Right lung (tissue), 10 donors: Measurements from ENCODE around the gene CRB2. TPM values are rescaled to one million over a fixed set of nuclear protein-coding genes. Genes with fewer than 3 reads are reported as not detected.

Experiments used
- DNase-seq, 2 donors: peaks; one replicate each; pipeline ENCODE4 v3.0.0-alpha.2; 2013
- long read RNA-seq, 8 donors: transcript quantifications; one replicate each; lab custom pipeline, GENCODE V29; 2026
- polyA plus RNA-seq, 5 donors: library from polyadenylated mRNA; unstranded; fragments of 120-200 nt; gene quantifications; one replicate each; pipeline versions ENCODE4 v1.2.1 to v1.2.3, GENCODE V29; 2013; ENCODE audit warnings: inconsistent platforms in 1 of 5, low replicate concordance in 1 of 5; ENCODE audit not compliant: insufficient read length in 5 of 5, insufficient read depth in 1 of 5

Gene CRB2
- under 1 TPM; 0.16 to 0.64 (median 0.31) TPM for polyA plus RNA-seq
- long read RNA-seq, donor 1, result 0 reads
- long read RNA-seq, donor 2, result 0 reads
- long read RNA-seq, donor 3, result 0 reads
- long read RNA-seq, donor 4, result 0 reads
- long read RNA-seq, donor 5, result 0 reads
- long read RNA-seq, donor 6, result 0 reads
- long read RNA-seq, donor 7, result 0 reads
- long read RNA-seq, donor 8, result 0 reads

DNA sequence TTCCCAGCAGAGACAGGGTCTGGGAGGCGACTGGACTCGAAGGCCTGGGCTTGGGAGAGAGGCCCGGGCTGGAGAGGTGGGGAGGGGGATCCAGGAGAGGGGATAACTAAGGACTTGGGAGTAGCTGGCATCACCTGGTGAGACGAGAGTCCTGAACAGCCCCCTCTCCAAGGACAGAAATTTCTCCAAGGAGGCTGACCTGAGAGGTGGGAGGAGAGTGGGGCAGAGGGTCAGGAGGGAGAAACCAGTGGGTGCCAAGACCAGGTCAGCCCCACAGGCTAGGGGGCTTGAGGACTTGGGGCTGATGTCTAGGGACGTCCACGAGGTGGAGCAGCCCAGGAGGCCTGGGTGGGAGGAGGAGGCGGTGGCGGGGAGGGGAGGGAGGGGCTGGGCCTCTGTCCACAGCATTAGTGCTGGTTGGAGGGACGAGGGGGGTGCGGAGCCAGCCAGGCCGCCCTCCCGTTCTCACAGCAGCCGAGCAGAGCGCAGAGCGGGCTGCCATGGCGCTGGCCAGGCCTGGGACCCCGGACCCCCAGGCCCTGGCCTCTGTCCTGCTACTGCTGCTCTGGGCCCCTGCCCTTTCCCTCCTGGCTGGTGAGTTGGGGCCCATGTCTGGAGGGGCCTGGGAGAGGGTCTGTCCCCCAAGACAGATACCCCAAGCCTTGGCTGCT is at the start of gene CRB2:
CRB2 (plus strand) TSS at position 437 of the 671 bp plus-strand sequence; CDS start at position 501, 64 bp downstream.
- DNase-seq, result no peak

DNA sequence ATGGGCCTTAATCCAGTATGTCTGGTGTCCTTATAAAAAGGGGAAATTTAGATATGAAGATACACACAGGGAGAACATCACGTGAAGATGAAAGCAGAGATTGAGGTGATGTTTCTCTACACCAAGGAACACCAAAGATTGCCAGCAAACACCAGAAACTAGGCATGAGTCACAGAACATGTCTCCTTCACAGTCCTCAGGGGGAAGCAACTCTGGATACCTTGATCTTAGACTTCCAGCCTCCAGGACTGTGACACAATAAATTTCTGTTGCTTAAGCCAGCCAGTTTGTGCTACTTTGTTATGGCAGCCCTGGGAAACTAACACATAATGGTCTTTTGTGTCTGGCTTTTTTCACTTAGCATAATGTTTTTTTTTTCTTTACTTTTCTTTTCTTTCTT is 46.4 kb upstream of the CRB2 start:
- no peak for DNase-seq

- no peak for DNase-seq
These were observed 45.3 kb upstream of the CRB2 start for GRCh38 chr9:123310551-123311249.

DNA sequence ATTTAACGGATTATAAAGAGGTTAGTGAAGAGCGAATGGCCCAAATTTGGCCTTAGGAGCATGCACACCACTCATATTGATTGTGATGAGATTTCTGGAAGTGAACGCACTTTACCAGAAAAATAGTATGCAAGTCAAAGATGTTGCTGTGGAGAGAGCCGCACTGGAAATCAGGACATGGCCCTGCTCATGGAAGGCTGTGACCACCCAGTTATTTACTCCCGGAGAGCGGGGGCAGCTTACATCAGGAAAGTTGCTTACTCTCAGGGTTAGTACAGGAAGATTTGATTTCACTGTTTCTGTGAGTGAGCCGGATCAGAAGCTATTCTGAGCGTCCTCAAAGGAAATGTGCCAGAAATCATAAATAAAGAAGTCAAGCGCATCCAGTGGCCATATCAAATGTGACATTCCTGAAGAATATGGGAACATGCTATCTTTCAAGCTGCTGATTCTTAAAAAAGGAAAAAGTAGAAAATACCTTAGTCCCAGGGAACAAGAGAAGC is 44.7 kb upstream of the CRB2 start:
- no peak for DNase-seq

- DNase-seq, result no peak
These were observed 43.6 kb upstream of the CRB2 start for GRCh38 chr9:123312306-123312877.

DNA sequence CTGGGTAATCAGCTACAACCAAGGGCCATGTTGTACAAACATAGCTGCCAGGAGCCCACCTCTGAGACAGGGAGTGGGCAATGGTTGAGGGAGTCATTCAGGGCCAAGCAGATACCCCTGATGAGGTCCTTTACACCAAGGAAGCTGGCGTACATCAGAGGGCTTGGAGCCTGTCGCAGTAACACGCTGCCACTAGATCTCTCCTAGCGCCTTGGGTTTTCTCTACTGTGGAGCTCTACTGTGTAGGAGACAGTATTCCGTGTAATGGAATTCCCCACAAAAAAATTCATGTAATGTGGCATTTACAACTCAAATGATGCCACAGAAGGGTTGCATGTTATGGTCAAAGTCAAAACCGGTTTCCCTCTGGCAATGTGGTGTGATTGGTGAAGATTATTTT is 41.4 kb upstream of the CRB2 start:
- no peak for DNase-seq

- no peak for DNase-seq
These were observed 40.4 kb upstream of the CRB2 start for GRCh38 chr9:123315635-123316034.

DNA sequence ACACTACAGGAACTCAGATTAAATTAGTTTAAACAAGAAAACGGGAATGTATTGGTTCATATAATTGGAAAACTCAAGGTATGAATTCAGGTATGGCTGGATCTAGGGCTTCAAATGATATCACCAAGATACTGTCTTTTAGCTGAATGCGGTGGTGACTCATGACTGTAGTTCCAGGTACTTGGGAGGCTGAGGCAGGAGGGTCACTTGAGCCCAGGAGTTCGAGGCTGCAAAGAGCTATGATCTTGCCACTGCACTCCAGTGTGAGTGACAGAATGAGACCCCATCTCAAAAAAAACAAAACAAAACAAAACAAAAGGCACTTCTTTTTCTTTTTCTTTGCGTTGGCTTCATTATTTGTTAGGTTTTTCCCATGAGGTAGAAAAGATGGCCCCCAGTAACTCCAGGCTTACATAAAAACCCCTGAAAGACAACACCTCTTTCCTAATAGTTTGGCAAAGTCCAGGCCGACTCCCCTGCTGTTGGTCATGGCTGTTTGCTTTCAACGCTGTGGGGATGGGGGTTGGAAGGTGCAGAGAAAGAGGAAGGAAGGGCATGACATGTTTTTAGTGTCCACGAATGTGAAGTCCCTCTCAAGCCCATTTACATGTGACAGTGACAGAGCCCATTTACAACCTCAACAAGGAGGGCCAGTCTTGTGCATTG is 39.8 kb upstream of the CRB2 start:
- no peak for DNase-seq

DNA sequence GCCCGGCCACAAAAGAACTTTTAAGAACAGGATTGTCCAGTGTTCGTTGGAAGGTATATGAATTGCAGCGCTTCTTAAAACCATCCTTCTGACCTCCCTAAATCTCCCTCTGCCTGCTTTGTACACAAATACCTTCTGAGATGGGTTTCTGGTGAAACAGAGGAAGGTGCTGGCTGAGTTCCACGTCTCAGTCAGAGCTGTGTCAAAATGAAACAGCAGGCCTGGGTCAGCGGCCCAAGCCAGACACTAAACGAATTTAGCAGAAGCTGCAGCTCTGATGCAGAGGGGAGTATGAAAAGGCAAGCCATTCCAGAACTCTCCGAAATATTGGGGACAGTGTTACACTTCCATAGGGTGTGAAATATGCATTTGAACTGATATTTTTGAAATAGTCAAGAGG is 37.8 kb upstream of the CRB2 start:
- DNase-seq, result no peak

GRCh38 chr9:123318961-123319421 is 37.0 kb upstream of the CRB2 start:
- no peak for DNase-seq

GRCh38 chr9:123319541-123320339 is 36.3 kb upstream of the CRB2 start:
- no peak for DNase-seq

DNA sequence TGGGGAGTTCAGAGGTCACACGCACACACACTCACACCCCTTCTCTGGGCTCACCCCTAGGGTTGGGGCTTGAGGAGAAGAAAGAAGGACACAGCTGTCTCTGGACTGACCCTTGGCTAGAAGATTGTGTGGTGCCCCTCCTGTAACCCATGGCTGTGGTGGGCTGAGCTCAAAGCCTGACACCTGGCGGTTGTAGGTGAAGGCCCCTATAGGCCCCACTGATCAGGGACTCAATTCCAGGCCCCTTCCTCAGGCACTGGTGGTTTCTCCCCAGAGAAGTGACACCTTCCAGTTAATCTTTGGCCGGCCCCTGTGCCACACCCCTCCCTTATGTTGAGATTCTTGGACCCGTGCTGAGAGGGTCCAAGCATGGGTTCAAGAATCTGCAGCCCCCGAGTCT is 35.2 kb upstream of the CRB2 start:
- DNase-seq, result no peak

GRCh38 chr9:123321616-123322272 is 34.3 kb upstream of the CRB2 start:
- DNase-seq, result no peak

DNA sequence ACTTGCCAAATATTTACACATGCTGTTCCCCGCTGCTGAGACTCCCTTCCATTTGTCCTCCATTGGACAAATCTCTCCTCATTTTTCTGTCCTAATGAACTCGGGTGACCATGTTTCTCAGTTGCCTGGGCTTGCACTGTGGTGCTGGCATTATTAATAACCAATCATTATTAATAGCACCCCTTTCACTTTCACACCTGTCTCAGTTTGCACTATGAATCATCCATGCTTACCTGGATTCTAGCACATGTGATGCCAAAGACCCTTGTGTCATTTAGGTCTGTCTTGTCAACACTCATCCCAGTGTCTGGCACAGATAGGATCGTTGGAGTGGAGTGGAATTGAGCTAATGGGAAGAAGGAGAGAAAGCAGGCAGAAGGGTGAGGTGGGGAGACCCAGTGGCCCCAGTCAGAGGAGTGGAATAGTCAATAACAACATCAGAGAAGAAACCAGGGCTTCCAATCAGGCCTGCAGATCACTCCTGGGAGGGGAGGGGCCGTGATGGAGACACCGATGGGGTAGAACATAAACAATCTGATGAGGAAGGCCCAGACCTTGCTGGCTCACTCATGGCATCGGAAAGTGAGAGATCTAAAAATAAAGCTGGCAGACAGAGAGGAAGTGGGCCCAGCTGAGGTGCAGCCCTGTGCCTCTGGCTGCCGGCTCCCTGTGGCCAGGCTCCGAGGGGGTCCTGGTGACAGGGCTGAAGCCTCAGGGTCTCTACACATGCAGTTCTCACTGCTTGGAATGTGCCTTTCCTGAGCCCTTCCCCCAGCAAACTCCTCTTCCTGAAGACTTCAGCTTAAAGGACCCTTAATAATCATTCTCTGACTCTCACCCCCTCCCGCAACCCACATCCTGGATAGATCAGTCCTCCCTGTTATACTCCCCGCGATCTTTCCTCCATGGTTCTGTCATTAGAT is 33.5 kb upstream of the CRB2 start:
- DNase-seq, result no peak

DNA sequence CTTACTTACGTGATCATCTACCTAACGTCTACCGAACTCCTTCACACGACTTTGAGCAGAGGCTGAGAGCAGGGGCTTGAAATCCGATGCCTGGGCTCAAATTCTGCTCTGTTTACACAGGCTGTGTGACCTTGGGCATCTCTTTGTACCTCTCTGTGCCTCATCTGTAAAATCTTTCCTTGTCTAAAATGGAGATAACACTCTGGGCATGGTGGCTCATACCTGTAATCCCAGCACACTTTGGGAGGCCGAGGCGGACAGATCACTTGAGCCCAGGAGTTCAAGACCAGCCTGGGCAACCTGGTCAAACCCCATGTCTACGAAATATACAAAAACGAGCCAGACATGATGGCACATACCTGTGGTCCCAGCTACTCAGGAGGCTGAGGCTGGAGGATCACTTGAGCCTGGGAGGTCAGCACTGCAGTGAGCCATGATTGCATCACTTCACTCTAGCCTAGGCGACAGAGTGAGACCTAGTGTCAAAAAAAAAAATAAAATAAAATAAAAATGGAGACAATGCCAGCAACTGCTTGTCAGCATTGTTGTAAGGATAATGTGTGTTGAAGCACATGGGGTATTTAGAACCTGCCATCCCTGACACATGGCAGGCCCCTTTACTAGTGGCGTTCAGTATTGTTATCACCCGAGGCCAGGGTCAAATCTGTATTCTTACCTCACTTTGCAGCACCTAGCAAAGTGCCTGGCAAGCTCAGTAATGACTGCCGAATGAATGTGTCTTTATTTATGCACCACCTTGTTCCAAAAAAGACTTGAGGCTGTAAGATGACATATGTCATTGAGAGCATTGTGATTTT is 32.6 kb upstream of the CRB2 start:
- no peak for DNase-seq

DNA sequence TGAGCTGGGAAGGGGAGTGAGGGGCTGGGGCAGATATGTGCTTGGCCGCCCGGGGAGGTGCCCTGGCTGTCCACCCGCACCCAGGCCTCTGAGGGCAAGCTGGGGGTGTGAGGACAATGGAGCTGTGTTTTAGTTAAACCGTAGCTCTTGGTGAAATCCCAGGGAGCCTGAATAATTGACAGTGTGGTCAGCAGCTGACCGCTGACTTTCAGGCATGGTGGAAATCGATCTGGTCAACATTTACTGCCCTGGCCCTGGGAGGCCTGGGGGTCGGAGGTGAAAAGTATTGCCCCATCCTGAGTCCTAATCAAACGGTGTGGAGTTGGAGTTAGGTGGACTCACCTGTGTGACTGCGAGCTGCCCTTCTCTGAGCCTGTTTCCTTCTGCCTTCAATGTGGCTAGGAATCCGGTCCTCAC is 31.2 kb upstream of the CRB2 start:
- no peak for DNase-seq

- no peak for DNase-seq
These were observed 29.8 kb upstream of the CRB2 start for GRCh38 chr9:123326187-123326586.

DNA sequence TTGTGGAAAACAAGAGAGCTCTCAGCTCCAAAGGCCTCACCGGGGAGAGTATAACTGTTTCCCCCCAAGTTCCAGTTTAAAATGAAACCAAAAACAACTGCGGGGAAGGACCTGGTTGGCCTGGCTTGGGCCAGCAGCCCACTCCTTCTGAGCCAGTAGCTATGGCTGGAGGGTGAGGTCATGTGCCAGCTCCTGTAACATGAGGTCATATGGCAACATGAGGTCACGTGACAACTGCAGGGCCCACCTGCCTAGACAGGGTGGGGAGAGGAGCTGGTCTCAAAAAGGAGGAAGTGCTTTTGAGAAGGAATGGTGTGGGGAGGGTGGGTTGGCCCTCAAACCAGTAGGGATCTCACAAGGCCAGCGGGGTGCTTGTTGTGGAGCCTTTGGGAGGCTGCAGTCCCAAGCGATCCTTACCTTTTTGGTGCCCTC is 29.3 kb upstream of the CRB2 start:
- DNase-seq, result no peak
